Measurements from ENCODE around the gene TTLL10. TPM values are rescaled to one million over a fixed set of nuclear protein-coding genes. Genes with fewer than 3 reads are reported as not detected.

The TTLL10 gene
- total RNA-seq, 1 experiment from 2014 or later = 0.68 TPM

GRCh38 chr1:1204998-1205768 is 31.5 kb downstream of the TTLL10 start:
- H3K4me3 Mint-ChIP-seq = no peak overlapping the region
- Histone ChIP-seq H3K14ac (ENCODE audit: insufficient read depth, low read length) (no peak overlapping the region), H2AFZ (ENCODE audit: low read length) (no peak overlapping the region), H2BK5ac (ENCODE audit: insufficient read length, low read length) (no peak overlapping the region), H2BK120ac (ENCODE audit: low read depth, low read length, poor library complexity, severe bottlenecking) (no peak overlapping the region), H2BK12ac (ENCODE audit: insufficient read length, low read depth, low read length) (no peak overlapping the region), H2BK20ac (ENCODE audit: low read depth, low read length, poor library complexity, severe bottlenecking) (no peak overlapping the region), H4K5ac (ENCODE audit: insufficient read length, low read depth, low read length) (no peak overlapping the region), H3K23ac (ENCODE audit: insufficient read length, low read depth, low read length) (no peak overlapping the region), H3K4ac (ENCODE audit: low read depth, low read length) (no peak overlapping the region), H3K9ac (ENCODE audit: extremely low read depth, insufficient read length, low read length) (no peak overlapping the region), H2BK15ac (ENCODE audit: low read depth, low read length) (no peak overlapping the region), H2AK5ac (ENCODE audit: insufficient read length, low read length) (no peak overlapping the region), H3K18ac (ENCODE audit: insufficient read length, low read depth, low read length) (no peak overlapping the region), H4K20me1 (ENCODE audit: control insufficient read depth, insufficient read depth, insufficient read length) (no peaks in the 10 kb centered on the region), H3K27ac (ENCODE audit: insufficient read length, low read depth, low read length) (no peak overlapping the region), H3K79me2 (ENCODE audit: insufficient read depth, low read length) (no peaks in the 10 kb centered on the region), H3K4me1 (ENCODE audit: insufficient read depth, low read length) (no peaks in the 10 kb centered on the region), H4K8ac (replicated peaks; ENCODE audit: insufficient read length, low read depth, low read length) (no peak overlapping the region), H3K79me1 (ENCODE audit: insufficient read depth, low read depth, low read length, poor library complexity, severe bottlenecking) (no peaks in the 10 kb centered on the region), H3K27me3 (ENCODE audit: insufficient read depth, low read length) (no peaks in the 10 kb centered on the region; the same call in 1 of the 2 replicates), H3K9me3 (ENCODE audit: control insufficient read depth, low read depth, low read length) (no peaks in the 10 kb centered on the region), H3K23me2 (ENCODE audit: insufficient read length, low read depth, low read length, poor library complexity, severe bottlenecking) (peaks cover 3% of the 10 kb centered on the region), H3T11ph (ENCODE audit: low read length) (no peak overlapping the region), H3K4me2 (ENCODE audit: insufficient read depth, insufficient read length, low read length) (no peak overlapping the region), H4K91ac (ENCODE audit: insufficient read length, low read depth, low read length) (no peak overlapping the region), H3K56ac (ENCODE audit: insufficient read length, low read depth, low read length) (no peak overlapping the region)
- no CpG with 5 or more reads among the region's 19 CpGs for WGBS (ENCODE audit: extremely low coverage, insufficient read length, low lambda C conversion rate)
- TF ChIP-seq CTCF (conservative IDR thresholded peaks at IDR 0.05) = no peak
- no peak overlapping the region for H3K27ac Mint-ChIP-seq
- no peaks in the 10 kb centered on the region for H3K36me3 Mint-ChIP-seq (ENCODE audit: insufficient read depth in 1 of 3, low read depth in 3 of 3)
- peaks cover 4 to 10% of the 10 kb centered on the region in 2 experiments for H3K4me1 Mint-ChIP-seq
- peaks cover 21% of the 10 kb centered on the region for H3K27me3 Mint-ChIP-seq (ENCODE audit: low read depth)
- no peak for DNase-seq
- no peaks in the 10 kb centered on the region for H3K9me3 Mint-ChIP-seq

All from H9 (cell line).